ENCODE results near the gene MGMT. TPM values are rescaled to one million over a fixed set of nuclear protein-coding genes. Genes with fewer than 3 reads are reported as not detected.

MGMT gene
- polyA plus RNA-seq, 3 donors = 9.5 to 23.5 (median 17.5) TPM

- no peak for TF ChIP-seq CTCF (IDR thresholded peaks at IDR 0.05)
- Histone ChIP-seq H3K27me3 (ENCODE audit: control insufficient read depth in 2 of 2, insufficient read depth in 2 of 2, low read length in 2 of 2) (no peaks in the 10 kb centered on the region), H3K27ac (ENCODE audit: low read depth in 1 of 2, low read length in 2 of 2) (no peak overlapping the region), H2AFZ (ENCODE audit: insufficient read depth, low read depth, low read length, poor library complexity, severe bottlenecking) (no peak overlapping the region), H3K36me3 (replicated peaks in 1 of 2; ENCODE audit: control insufficient read depth in 1 of 2, insufficient read depth in 2 of 2, low read length in 2 of 2) (no peaks in the 10 kb centered on the region), H4K20me1 (ENCODE audit: insufficient read depth, low read length) (no peaks in the 10 kb centered on the region), H3K4me2 (replicated peaks; ENCODE audit: extremely low read depth, low read length, poor library complexity, severe bottlenecking) (no peak overlapping the region), H3K79me2 (ENCODE audit: insufficient read depth, low read length) (no peaks in the 10 kb centered on the region), H3K9me3 (replicated peaks in 1 of 2; ENCODE audit: control insufficient read depth in 1 of 2, insufficient read depth in 1 of 2, low read length in 2 of 2) (peaks cover 19 to 20% of the 10 kb centered on the region in 2 donors), H3K4me1 (ENCODE audit: control insufficient read depth in 1 of 2, insufficient read depth in 2 of 2, low read length in 2 of 2) (no peaks in the 10 kb centered on the region), H3K4me3 (replicated peaks in 1 of 3; ENCODE audit: low read depth in 2 of 3, low read length in 3 of 3) (no peak overlapping the region), H3K9ac (ENCODE audit: insufficient read depth, low read length, poor library complexity, severe bottlenecking) (no peak overlapping the region)
- Mint-ChIP-seq H3K27ac (no peak overlapping the region), H3K27me3 (ENCODE audit: low read depth in 3 of 3) (no peaks in the 10 kb centered on the region), H3K4me3 (no peak overlapping the region), H3K36me3 (peaks cover 1 to 9% of the 10 kb centered on the region in 2 donors), H3K9me3 (peaks cover 5 to 23% (median 15%) of the 10 kb centered on the region in 7 donors), H3K4me1 (no peaks in the 10 kb centered on the region)
- intact Hi-C loops (cut with micrococcal nuclease) = no loop called here
- DNase-seq = no peak
- no CpG with 5 or more reads among the region's 3 CpGs for WGBS (ENCODE audit: insufficient coverage)
Observed at GRCh38 chr10:129637010-129637409, 170.0 kb downstream of the MGMT start.

- intact Hi-C loops (cut with micrococcal nuclease) = no loop called here
- H3K36me3 Mint-ChIP-seq = peaks cover 1 to 9% of the 10 kb centered on the region in 2 donors
- no peak overlapping the region for H3K4me3 ChIP-seq (replicated peaks in 1 of 3; ENCODE audit: low read depth in 2 of 3, low read length in 3 of 3)
- no peaks in the 10 kb centered on the region for H4K20me1 ChIP-seq (ENCODE audit: insufficient read depth, low read length)
- H2AFZ ChIP-seq (ENCODE audit: insufficient read depth, low read depth, low read length, poor library complexity, severe bottlenecking) = no peak overlapping the region
- 92% methylated on average over 3 of the region's 5 CpGs for WGBS (ENCODE audit: insufficient coverage)
- no peak for TF ChIP-seq CTCF (IDR thresholded peaks at IDR 0.05)
- no peaks in the 10 kb centered on the region for H3K4me1 Mint-ChIP-seq
- no peaks in the 10 kb centered on the region for H3K4me1 ChIP-seq (ENCODE audit: control insufficient read depth in 1 of 2, insufficient read depth in 2 of 2, low read length in 2 of 2)
- H3K9me3 Mint-ChIP-seq = peaks cover 2 to 17% (median 14%) of the 10 kb centered on the region in 7 donors
- H3K27ac ChIP-seq (ENCODE audit: low read depth in 1 of 2, low read length in 2 of 2) = no peak overlapping the region
- no peaks in the 10 kb centered on the region for H3K27me3 Mint-ChIP-seq (ENCODE audit: low read depth in 3 of 3)
- H3K27ac Mint-ChIP-seq = no peak overlapping the region
- H3K27me3 ChIP-seq (ENCODE audit: control insufficient read depth in 2 of 2, insufficient read depth in 2 of 2, low read length in 2 of 2) = no peaks in the 10 kb centered on the region
- no peaks in the 10 kb centered on the region for H3K36me3 ChIP-seq (replicated peaks in 1 of 2; ENCODE audit: control insufficient read depth in 1 of 2, insufficient read depth in 2 of 2, low read length in 2 of 2)
- no peak for DNase-seq
- no peaks in the 10 kb centered on the region for H3K79me2 ChIP-seq (ENCODE audit: insufficient read depth, low read length)
- H3K4me2 ChIP-seq (replicated peaks; ENCODE audit: extremely low read depth, low read length, poor library complexity, severe bottlenecking) = no peak overlapping the region
- no peak overlapping the region for H3K4me3 Mint-ChIP-seq
- H3K9me3 ChIP-seq (replicated peaks in 1 of 2; ENCODE audit: control insufficient read depth in 1 of 2, insufficient read depth in 1 of 2, low read length in 2 of 2) = peaks cover 13 to 14% of the 10 kb centered on the region in 2 donors
- no peak overlapping the region for H3K9ac ChIP-seq (ENCODE audit: insufficient read depth, low read length, poor library complexity, severe bottlenecking)
Observed at GRCh38 chr10:129637846-129638245, 170.8 kb downstream of the MGMT start.

Data from CD14-positive monocyte (primary cell).